ENCODE measurements around the gene MFSD8. TPM values are rescaled to one million over a fixed set of nuclear protein-coding genes. Genes with fewer than 3 reads are reported as not detected.
"Not testable (repeated sequence)": the region's sequence is repeated elsewhere in the genome, so short reads cannot be mapped to it uniquely, and the experiment has no call there.

MFSD8 gene
- total RNA-seq, 1 experiment from 2014 or later, result 24.0 TPM

DNA sequence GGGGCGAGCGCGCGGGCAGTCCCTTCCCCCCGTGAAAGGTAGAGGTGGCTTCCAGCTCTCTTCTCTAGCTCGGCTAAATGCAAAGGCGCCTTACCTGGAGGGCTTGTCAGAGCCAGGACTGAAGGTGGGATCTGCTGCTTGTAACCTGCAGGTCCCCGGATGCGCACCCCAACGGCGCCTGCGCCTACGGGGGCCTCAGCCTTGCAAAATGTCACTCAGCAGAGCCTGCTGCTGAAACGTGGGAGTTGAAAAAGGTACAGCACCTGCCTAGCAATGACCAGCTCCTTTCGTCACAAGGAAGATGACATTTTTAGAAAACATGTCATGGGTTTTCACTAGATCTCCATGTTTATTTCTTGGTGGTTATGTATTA, 816 bp upstream of the MFSD8 start:
- DNase-seq, result peak; percentile 75
- Histone ChIP-seq H2BK15ac (ENCODE audit: low read depth, low read length) (no peak overlapping the region), H3K9me3 (ENCODE audit: control insufficient read depth, low read depth, low read length) (no peaks in the 10 kb centered on the region), H3K14ac (ENCODE audit: insufficient read depth, low read length) (0 out of 2 replicates have a peak overlapping the region, but pooled peaks have one; percentile 33), H3K27me3 (ENCODE audit: insufficient read depth, low read length) (no peaks in the 10 kb centered on the region), H3K4me1 (ENCODE audit: insufficient read depth, low read length) (peaks cover 2% of the 10 kb centered on the region; the same call in 1 of the 2 replicates), H2BK5ac (ENCODE audit: insufficient read length, low read length) (no peak overlapping the region), H3K18ac (ENCODE audit: insufficient read length, low read depth, low read length) (no peak overlapping the region), H4K5ac (ENCODE audit: insufficient read length, low read depth, low read length) (no peak overlapping the region), H2BK12ac (ENCODE audit: insufficient read length, low read depth, low read length) (no peak overlapping the region), H4K91ac (ENCODE audit: insufficient read length, low read depth, low read length) (no peak overlapping the region), H3K79me1 (ENCODE audit: insufficient read depth, low read depth, low read length, poor library complexity, severe bottlenecking) (no peaks in the 10 kb centered on the region), H3K56ac (ENCODE audit: insufficient read length, low read depth, low read length) (no peak overlapping the region), H2AFZ (ENCODE audit: low read length) (no peak overlapping the region), H3K27ac (ENCODE audit: insufficient read length, low read depth, low read length) (peak overlapping the region; percentile 31), H2BK20ac (ENCODE audit: low read depth, low read length, poor library complexity, severe bottlenecking) (no peak overlapping the region), H3K4me2 (ENCODE audit: insufficient read depth, insufficient read length, low read length) (peak overlapping the region; percentile 91), H4K20me1 (ENCODE audit: control insufficient read depth, insufficient read depth, insufficient read length) (no peaks in the 10 kb centered on the region), H4K8ac (replicated peaks; ENCODE audit: insufficient read length, low read depth, low read length) (no peak overlapping the region), H3K79me2 (ENCODE audit: insufficient read depth, low read length) (peaks cover 3% of the 10 kb centered on the region; the same call in 1 of the 2 replicates), H2BK120ac (ENCODE audit: low read depth, low read length, poor library complexity, severe bottlenecking) (no peak overlapping the region), H3K23ac (ENCODE audit: insufficient read length, low read depth, low read length) (no peak overlapping the region), H2AK5ac (ENCODE audit: insufficient read length, low read length) (no peak overlapping the region), H3K9ac (ENCODE audit: extremely low read depth, insufficient read length, low read length) (peak overlapping the region; percentile 79), H3K23me2 (ENCODE audit: insufficient read length, low read depth, low read length, poor library complexity, severe bottlenecking) (no peaks in the 10 kb centered on the region), H3K4ac (ENCODE audit: low read depth, low read length) (no peak overlapping the region), H3T11ph (ENCODE audit: low read length) (no peak overlapping the region)
- peaks cover 14 to 17% of the 10 kb centered on the region in 2 experiments for H3K4me1 Mint-ChIP-seq
- WGBS (ENCODE audit: extremely low coverage, insufficient read length, low lambda C conversion rate), result no CpG with 5 or more reads among the region's 15 CpGs
- H3K27me3 Mint-ChIP-seq (ENCODE audit: low read depth), result no peaks in the 10 kb centered on the region
- peak overlapping the region; percentile 95 to 98 (median 95) for H3K27ac Mint-ChIP-seq
- peak overlapping the region; percentile 97 for H3K4me3 Mint-ChIP-seq
- TF ChIP-seq, protein P1, sequence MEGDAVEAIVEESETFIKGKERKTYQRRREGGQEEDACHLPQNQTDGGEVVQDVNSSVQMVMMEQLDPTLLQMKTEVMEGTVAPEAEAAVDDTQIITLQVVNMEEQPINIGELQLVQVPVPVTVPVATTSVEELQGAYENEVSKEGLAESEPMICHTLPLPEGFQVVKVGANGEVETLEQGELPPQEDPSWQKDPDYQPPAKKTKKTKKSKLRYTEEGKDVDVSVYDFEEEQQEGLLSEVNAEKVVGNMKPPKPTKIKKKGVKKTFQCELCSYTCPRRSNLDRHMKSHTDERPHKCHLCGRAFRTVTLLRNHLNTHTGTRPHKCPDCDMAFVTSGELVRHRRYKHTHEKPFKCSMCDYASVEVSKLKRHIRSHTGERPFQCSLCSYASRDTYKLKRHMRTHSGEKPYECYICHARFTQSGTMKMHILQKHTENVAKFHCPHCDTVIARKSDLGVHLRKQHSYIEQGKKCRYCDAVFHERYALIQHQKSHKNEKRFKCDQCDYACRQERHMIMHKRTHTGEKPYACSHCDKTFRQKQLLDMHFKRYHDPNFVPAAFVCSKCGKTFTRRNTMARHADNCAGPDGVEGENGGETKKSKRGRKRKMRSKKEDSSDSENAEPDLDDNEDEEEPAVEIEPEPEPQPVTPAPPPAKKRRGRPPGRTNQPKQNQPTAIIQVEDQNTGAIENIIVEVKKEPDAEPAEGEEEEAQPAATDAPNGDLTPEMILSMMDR (conservative IDR thresholded peaks at IDR 0.05), result no peak
- H3K9me3 Mint-ChIP-seq, result no peaks in the 10 kb centered on the region; a peak in 1 of 5 replicates
- peaks cover 13 to 17% (median 14%) of the 10 kb centered on the region in 3 experiments for H3K36me3 Mint-ChIP-seq (ENCODE audit: insufficient read depth in 1 of 3, low read depth in 3 of 3)

DNA sequence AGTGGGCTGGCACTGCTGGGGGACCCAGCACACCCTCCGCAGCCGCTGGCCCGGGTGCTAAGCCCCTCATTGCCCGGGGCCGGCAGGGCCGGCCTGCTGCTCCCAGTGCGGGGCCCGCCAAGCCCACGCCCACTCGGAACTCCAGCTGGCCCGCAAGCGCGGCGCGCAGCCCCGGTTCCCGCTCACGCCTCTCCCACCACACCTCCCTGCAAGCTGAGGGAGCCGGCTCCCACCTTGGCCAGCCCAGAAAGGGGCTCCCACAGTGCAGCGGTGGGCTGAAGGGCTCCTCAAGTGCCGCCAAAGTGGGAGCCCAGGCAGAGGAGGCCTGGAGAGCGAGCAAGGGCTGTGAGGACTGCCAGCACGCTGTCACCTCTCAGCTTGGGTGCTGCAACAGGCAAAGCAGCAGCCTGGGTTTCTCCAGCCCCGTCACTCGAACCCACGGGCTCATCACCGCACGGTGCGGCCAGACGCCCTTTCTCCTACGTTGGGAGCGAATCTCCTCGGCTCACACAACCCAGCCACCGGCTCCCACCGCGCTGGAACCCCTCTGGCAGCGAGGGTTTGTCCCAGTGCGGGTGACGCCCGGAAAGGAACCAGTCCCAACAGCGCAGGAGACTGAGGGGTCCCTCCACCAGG, 429 bp downstream of the MFSD8 start:
- WGBS (ENCODE audit: extremely low coverage, insufficient read length, low lambda C conversion rate), result no CpG with 5 or more reads among the region's 41 CpGs
- H3K4ac ChIP-seq (ENCODE audit: low read depth, low read length); H3K56ac ChIP-seq (ENCODE audit: insufficient read length, low read depth, low read length); H3T11ph ChIP-seq (ENCODE audit: low read length); H3K79me1 ChIP-seq (ENCODE audit: insufficient read depth, low read depth, low read length, poor library complexity, severe bottlenecking); H3K27me3 Mint-ChIP-seq (ENCODE audit: low read depth); H2BK120ac ChIP-seq (ENCODE audit: low read depth, low read length, poor library complexity, severe bottlenecking); DNase-seq; H3K9me3 ChIP-seq (ENCODE audit: control insufficient read depth, low read depth, low read length); H4K8ac ChIP-seq (replicated peaks; ENCODE audit: insufficient read length, low read depth, low read length); H2BK15ac ChIP-seq (ENCODE audit: low read depth, low read length); H3K4me1 ChIP-seq (ENCODE audit: insufficient read depth, low read length); H3K18ac ChIP-seq (ENCODE audit: insufficient read length, low read depth, low read length); H3K27ac ChIP-seq (ENCODE audit: insufficient read length, low read depth, low read length); H2BK5ac ChIP-seq (ENCODE audit: insufficient read length, low read length); H3K27me3 ChIP-seq (ENCODE audit: insufficient read depth, low read length); H2BK12ac ChIP-seq (ENCODE audit: insufficient read length, low read depth, low read length); H4K20me1 ChIP-seq (ENCODE audit: control insufficient read depth, insufficient read depth, insufficient read length); H2BK20ac ChIP-seq (ENCODE audit: low read depth, low read length, poor library complexity, severe bottlenecking); H2AFZ ChIP-seq (ENCODE audit: low read length); H3K9me3 Mint-ChIP-seq; H4K91ac ChIP-seq (ENCODE audit: insufficient read length, low read depth, low read length); H3K23ac ChIP-seq (ENCODE audit: insufficient read length, low read depth, low read length); H3K23me2 ChIP-seq (ENCODE audit: insufficient read length, low read depth, low read length, poor library complexity, severe bottlenecking); H2AK5ac ChIP-seq (ENCODE audit: insufficient read length, low read length); H4K5ac ChIP-seq (ENCODE audit: insufficient read length, low read depth, low read length); H3K79me2 ChIP-seq (ENCODE audit: insufficient read depth, low read length): not testable (repeated sequence)
- H3K27ac Mint-ChIP-seq, result peak overlapping the region; percentile 76 to 95 (median 76); a peak in 5 of 7 replicates
- H3K4me2 ChIP-seq (ENCODE audit: insufficient read depth, insufficient read length, low read length), result peak overlapping the region; percentile 91
- H3K4me3 Mint-ChIP-seq, result peak overlapping the region; percentile 97
- peaks cover 14 to 17% of the 10 kb centered on the region in 2 experiments for H3K4me1 Mint-ChIP-seq
- H3K14ac ChIP-seq (ENCODE audit: insufficient read depth, low read length), result peak overlapping the region; percentile 36
- H3K36me3 Mint-ChIP-seq (ENCODE audit: insufficient read depth in 1 of 3, low read depth in 3 of 3), result peaks cover 13 to 17% (median 14%) of the 10 kb centered on the region in 3 experiments
- peak overlapping the region; percentile 74 for H3K9ac ChIP-seq (ENCODE audit: extremely low read depth, insufficient read length, low read length)

Data from H9 (cell line).